Panc1 (cell line): ENCODE results near the gene IRF7. TPM values are rescaled to one million over a fixed set of nuclear protein-coding genes. Genes with fewer than 3 reads are reported as not detected.
A peak's percentile ranks its signal among the peaks of the same experiment; 100 is the strongest.

Experiments used
- ATAC-seq: fragments of 200-7000 bp; cut with Tn5 transposase; 2 replicates; pipeline ENCODE4 v1.9.1; 2020; ENCODE audit warnings: mild to moderate bottlenecking, moderate library complexity
- BruUV-seq: library from RNA; stranded (reverse); fragments of 400-500 nt; replicated peaks from 2 replicates; lab custom pipeline; 2021; lab: Mats Ljungman, UMichigan
- CTCF ChIA-PET: fragments of 300-600 bp; sonication (Branson Sonifier 250); formaldehyde crosslinking; loops from one replicate; lab custom pipeline; 2022; ENCODE audit warnings: antibody characterized with exemption; lab: Charles Lee
- POLR2A ChIA-PET: fragments of 300-600 bp; sonication (Branson Sonifier 250); formaldehyde crosslinking; loops from one replicate; lab custom pipeline; 2022; ENCODE audit warnings: antibody characterized with exemption; lab: Charles Lee
- DNase-seq: peaks from one replicate; pipeline ENCODE4 v3.0.0-alpha.2; 2010; ENCODE audit warnings: low read depth, low spot score
- H3K27ac ChIP-seq: 2 replicates; pipeline ENCODE4 v1.5.1; 2011; ENCODE audit warnings: mild to moderate bottlenecking, low read length, inconsistent platforms
- H3K27me3 ChIP-seq: fragments of 200-500 bp; sonication (Bioruptor generic); 2 replicates; pipeline ENCODE4 v1.6.0; 2014; ENCODE audit warnings: low read length, inconsistent platforms; ENCODE audit not compliant: control insufficient read depth, insufficient read depth
- H3K36me3 ChIP-seq: fragments of 200-500 bp; sonication (Bioruptor generic); 2 replicates; pipeline ENCODE4 v1.5.1; 2014; ENCODE audit warnings: inconsistent platforms, mild to moderate bottlenecking, low read length, moderate library complexity; ENCODE audit not compliant: control insufficient read depth, insufficient read depth
- H3K4me1 ChIP-seq: 2 replicates; pipeline ENCODE4 v1.5.1; 2011; ENCODE audit warnings: inconsistent platforms, mild to moderate bottlenecking, low read length, moderate library complexity; ENCODE audit not compliant: control insufficient read depth, insufficient read depth
- H3K4me3 ChIP-seq, 2 experiments: 2 replicates each; pipeline ENCODE4 v1.5.1; 2011 to 2012; ENCODE audit warnings: low read depth in 2 of 2, low read length in 2 of 2, mild to moderate bottlenecking in 2 of 2, inconsistent platforms in 1 of 2, moderate library complexity in 1 of 2
- H3K9me3 ChIP-seq: fragments of 200-500 bp; sonication (Bioruptor generic); 2 replicates; pipeline ENCODE4 v1.5.1; 2014; ENCODE audit warnings: low read depth, mild to moderate bottlenecking, inconsistent platforms, low read length, moderate library complexity; ENCODE audit not compliant: control insufficient read depth, insufficient read depth
- POLR2AphosphoS5 ChIP-seq: IDR thresholded peaks from 2 replicates; pipeline ENCODE4 v1.6.1; 2012; ENCODE audit warnings: mild to moderate bottlenecking, low read depth, low read length, moderate library complexity
- SIN3A ChIP-seq: IDR thresholded peaks from 2 replicates; pipeline ENCODE4 v1.6.1; 2012; ENCODE audit warnings: low read depth, mild to moderate bottlenecking, low read length, moderate library complexity, borderline replicate concordance; ENCODE audit not compliant: insufficient read depth
- TCF7L2 ChIP-seq: IDR thresholded peaks from 2 replicates; pipeline ENCODE4 v1.6.1; 2011; ENCODE audit warnings: mild to moderate bottlenecking, low read depth, low read length, inconsistent platforms
- in situ Hi-C: cut with HindIII; loops from 2 replicates; pipeline ENCODE4 v1.10.0; 2016; ENCODE audit warnings: low sequenced_read_pairs, low pct_unique_long_range_greater_than_20kb
- intact Hi-C: fragments of 100-400 bp; cut with micrococcal nuclease; formaldehyde crosslinking; loops from one replicate; pipeline ENCODE4 v1.10.0; 2022; ENCODE audit not compliant: unreplicated experiment
- total RNA-seq: library from RNA; stranded (reverse); gene quantifications from one replicate; pipeline ENCODE4 v1.2.1, GENCODE V29; 2021; ENCODE audit not compliant: unreplicated experiment
- TF ChIP-seq, protein P1 (sequence below): fragments of 450-650 bp; IDR thresholded peaks from 2 replicates; pipeline ENCODE4 v1.5.1; 2017; ENCODE audit warnings: mild to moderate bottlenecking
- TF ChIP-seq, protein P2 (sequence below), 2 experiments: IDR thresholded peaks; 2 replicates each; pipeline ENCODE4 v1.6.1; 2011 to 2012; ENCODE audit warnings: low read depth in 2 of 2, control low read depth in 1 of 2, low read length in 1 of 2, mild to moderate bottlenecking in 1 of 2, moderate library complexity in 1 of 2; ENCODE audit not compliant: insufficient read depth in 1 of 2

IRF7 gene
- total RNA-seq, 1 experiment from 2014 or later, result 23.9 TPM

DNA sequence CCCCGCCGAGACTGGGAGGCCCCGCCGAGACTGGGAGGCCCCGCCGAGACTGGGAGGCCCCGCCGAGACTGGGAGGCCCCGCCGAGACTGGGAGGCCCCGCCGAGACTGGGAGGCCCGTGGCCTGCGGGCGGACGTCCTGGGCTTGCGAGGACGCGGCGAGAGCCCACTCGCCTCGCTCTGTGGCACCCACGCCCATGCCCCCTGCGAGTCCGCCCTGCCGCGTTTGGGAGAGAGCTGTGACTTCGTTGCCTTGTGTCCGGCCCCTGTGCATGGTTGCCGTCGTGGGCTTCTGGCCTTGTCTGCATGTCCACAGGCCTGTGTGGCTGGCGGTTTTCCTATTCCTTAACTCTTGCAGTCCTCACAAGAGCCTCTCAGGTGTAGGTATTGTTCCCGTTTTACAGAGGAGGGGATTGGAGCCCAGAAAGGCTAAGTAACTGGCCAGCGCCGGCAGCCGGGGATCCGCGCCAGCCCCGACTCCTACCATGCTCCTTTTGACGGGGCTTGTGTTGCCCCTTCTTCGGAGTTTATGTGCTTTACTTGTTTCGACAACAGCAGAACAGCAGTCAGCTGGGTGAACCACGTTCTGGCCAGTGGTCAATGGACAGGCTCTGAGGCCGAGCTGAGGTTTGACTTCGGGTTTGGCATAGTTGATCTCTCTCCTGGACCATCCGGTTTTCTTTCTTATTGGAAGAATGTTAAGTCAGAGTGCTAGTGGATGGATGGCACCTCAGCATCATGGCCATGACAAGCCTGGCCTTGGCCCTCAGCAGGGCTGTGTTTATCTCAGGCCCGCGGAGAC, 38.7 kb downstream of the IRF7 start:
- H3K4me3 ChIP-seq, result peak overlapping the region; percentile 82 to 96
- no peak for DNase-seq
- H3K27ac ChIP-seq, result peak overlapping the region; percentile 95
- H3K4me1 ChIP-seq, result peaks cover 35% of the 10 kb centered on the region
- ChIA-PET POLR2A (interaction anchor here (0.7 kb wide), 1 partner anchor 74 kb away, joined by 3 read pairs; no protein-coding TSS in a partner anchor), CTCF (no interaction called here)
- TF ChIP-seq POLR2AphosphoS5, result no peak; the same call in 1 of the 2 replicates
- TF ChIP-seq, protein P1, sequence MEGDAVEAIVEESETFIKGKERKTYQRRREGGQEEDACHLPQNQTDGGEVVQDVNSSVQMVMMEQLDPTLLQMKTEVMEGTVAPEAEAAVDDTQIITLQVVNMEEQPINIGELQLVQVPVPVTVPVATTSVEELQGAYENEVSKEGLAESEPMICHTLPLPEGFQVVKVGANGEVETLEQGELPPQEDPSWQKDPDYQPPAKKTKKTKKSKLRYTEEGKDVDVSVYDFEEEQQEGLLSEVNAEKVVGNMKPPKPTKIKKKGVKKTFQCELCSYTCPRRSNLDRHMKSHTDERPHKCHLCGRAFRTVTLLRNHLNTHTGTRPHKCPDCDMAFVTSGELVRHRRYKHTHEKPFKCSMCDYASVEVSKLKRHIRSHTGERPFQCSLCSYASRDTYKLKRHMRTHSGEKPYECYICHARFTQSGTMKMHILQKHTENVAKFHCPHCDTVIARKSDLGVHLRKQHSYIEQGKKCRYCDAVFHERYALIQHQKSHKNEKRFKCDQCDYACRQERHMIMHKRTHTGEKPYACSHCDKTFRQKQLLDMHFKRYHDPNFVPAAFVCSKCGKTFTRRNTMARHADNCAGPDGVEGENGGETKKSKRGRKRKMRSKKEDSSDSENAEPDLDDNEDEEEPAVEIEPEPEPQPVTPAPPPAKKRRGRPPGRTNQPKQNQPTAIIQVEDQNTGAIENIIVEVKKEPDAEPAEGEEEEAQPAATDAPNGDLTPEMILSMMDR, result no peak
- no peak for TF ChIP-seq TCF7L2
- TF ChIP-seq, protein P2, sequence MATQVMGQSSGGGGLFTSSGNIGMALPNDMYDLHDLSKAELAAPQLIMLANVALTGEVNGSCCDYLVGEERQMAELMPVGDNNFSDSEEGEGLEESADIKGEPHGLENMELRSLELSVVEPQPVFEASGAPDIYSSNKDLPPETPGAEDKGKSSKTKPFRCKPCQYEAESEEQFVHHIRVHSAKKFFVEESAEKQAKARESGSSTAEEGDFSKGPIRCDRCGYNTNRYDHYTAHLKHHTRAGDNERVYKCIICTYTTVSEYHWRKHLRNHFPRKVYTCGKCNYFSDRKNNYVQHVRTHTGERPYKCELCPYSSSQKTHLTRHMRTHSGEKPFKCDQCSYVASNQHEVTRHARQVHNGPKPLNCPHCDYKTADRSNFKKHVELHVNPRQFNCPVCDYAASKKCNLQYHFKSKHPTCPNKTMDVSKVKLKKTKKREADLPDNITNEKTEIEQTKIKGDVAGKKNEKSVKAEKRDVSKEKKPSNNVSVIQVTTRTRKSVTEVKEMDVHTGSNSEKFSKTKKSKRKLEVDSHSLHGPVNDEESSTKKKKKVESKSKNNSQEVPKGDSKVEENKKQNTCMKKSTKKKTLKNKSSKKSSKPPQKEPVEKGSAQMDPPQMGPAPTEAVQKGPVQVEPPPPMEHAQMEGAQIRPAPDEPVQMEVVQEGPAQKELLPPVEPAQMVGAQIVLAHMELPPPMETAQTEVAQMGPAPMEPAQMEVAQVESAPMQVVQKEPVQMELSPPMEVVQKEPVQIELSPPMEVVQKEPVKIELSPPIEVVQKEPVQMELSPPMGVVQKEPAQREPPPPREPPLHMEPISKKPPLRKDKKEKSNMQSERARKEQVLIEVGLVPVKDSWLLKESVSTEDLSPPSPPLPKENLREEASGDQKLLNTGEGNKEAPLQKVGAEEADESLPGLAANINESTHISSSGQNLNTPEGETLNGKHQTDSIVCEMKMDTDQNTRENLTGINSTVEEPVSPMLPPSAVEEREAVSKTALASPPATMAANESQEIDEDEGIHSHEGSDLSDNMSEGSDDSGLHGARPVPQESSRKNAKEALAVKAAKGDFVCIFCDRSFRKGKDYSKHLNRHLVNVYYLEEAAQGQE (IDR thresholded peaks at IDR 0.05; ENCODE audit: insufficient read depth in 1 of 2, low read depth in 2 of 2, low read length in 1 of 2), result no peak
- TF ChIP-seq SIN3A, result no peak; the same call in 1 of the 2 replicates
- no peaks in the 10 kb centered on the region for H3K9me3 ChIP-seq
- intact Hi-C loops (no loop called here), in situ Hi-C loops (no loop called here)
- no peaks in the 10 kb centered on the region for H3K27me3 ChIP-seq
- peaks cover 8% of the 10 kb centered on the region; the same call in 1 of the 2 replicates for H3K36me3 ChIP-seq
- BruUV-seq, result no TSS peak
- no peak for ATAC-seq

DNA sequence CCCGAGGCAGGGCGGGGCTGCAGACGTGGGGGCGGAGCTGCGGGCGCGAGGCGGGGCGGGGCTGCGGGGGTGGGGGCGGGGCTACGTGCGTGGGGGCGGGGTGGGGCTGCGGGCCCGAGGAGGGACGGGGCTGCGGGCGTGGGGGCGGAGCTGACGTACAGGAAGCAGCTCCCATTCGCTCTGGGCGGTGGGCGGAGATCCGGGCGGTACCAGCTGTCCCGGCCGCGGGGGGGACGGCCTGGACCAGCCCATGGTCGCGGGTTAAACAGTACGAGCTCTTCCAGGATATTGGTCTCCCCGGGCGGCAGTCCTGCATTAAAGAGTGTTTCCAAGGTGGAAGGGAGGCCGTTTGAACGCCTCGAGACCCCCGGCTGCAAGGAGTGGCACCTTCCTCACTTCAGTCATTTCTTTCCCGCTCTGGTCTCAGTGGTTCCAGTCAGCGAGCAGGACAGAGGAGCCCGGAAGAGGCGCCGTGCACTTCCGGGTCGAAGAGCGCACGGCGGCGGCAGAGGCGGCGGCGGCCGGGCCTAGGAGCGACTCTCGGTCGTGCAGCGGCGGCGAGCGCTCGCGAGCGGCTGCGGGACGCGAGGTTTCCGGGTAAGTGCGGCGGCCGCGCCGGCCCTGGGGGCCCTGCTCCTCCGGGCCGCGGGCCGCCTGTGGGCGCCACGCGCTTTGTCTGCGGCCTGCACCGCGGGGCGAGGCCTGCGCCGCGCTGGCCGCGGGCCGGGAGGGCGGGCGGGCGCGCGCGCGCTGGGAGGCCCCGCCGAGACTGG, 39.6 kb downstream of the IRF7 start, which contains the start of gene PHRF1:
TSS of gene PHRF1 (plus strand) at position 475 of the 773 bp plus-strand sequence. CDS start 5,043 bp downstream, outside the sequence.
- ATAC-seq (peak; percentile 94), DNase-seq (peak; percentile 87)
- POLR2A ChIA-PET, result interaction anchor here (0.6 to 1.5 kb wide), 3 partner anchors 13 to 169 kb away, joined by 5 read pairs; no protein-coding TSS in a partner anchor
- intact Hi-C loops, result no loop called here
- Histone ChIP-seq H3K4me3 (peak within 1 kb of the TSS; percentile 83 to 96), H3K27ac (peak within 1 kb of the TSS; percentile 95), H3K4me1 (peaks cover 37% of the 10 kb centered on the region), H3K36me3 (peaks cover 6% of the 10 kb centered on the region; the same call in 1 of the 2 replicates), H3K9me3 (no peaks in the 10 kb centered on the region), H3K27me3 (no peaks in the 10 kb centered on the region)
- CTCF ChIA-PET, result interaction anchor here (0.6 kb wide), 2 partner anchors 21 to 165 kb away, joined by 7 to 10 read pairs; no protein-coding TSS in a partner anchor
- TF ChIP-seq, protein P2 (IDR thresholded peaks at IDR 0.05; ENCODE audit: insufficient read depth in 1 of 2, low read depth in 2 of 2, low read length in 1 of 2), result no peak
- TF ChIP-seq POLR2AphosphoS5, result peak; percentile 97
- TF ChIP-seq, protein P1, result no peak
- TF ChIP-seq TCF7L2, result peak; percentile 71; the same call in 1 of the 2 replicates
- TF ChIP-seq SIN3A, result peak; percentile 75; the same call in 1 of the 2 replicates
- BruUV-seq, result no TSS peak
- in situ Hi-C loops, result no loop called here
